MM.1S (cell line): ENCODE data around the gene EAPP.

Experiments
- DNase-seq: peaks from one replicate; pipeline ENCODE4 v3.0.0-alpha.2; 2015
- H2AFZ ChIP-seq: fragments of 300-600 bp; sonication (generic); 2 replicates; pipeline ENCODE4 v1.6.0; 2016; ENCODE audit warnings: antibody characterized with exemption, low read length
- H3F3A ChIP-seq: fragments of 300-600 bp; sonication (generic); 2 replicates; pipeline ENCODE4 v1.6.1; 2016; ENCODE audit warnings: mild to moderate bottlenecking, antibody characterized with exemption, low read length, moderate library complexity, mixed read lengths; ENCODE audit not compliant: insufficient read depth
- H3K27ac ChIP-seq: fragments of 300-600 bp; sonication (generic); 2 replicates; pipeline ENCODE4 v1.5.1; 2016; ENCODE audit warnings: mild to moderate bottlenecking, low read length
- H3K27me3 ChIP-seq: fragments of 300-600 bp; sonication (generic); replicated peaks from 2 replicates; pipeline ENCODE4 v1.6.0; 2016; ENCODE audit warnings: low read length; ENCODE audit not compliant: insufficient read depth
- H3K36me3 ChIP-seq: fragments of 300-600 bp; sonication (generic); replicated peaks from 2 replicates; pipeline ENCODE4 v1.6.1; 2016; ENCODE audit warnings: mild to moderate bottlenecking, low read length, mixed read lengths; ENCODE audit not compliant: insufficient read depth
- H3K4me1 ChIP-seq: fragments of 300-600 bp; sonication (generic); 2 replicates; pipeline ENCODE4 v1.6.1; 2016; ENCODE audit warnings: low read length, mixed read lengths
- H3K4me2 ChIP-seq: fragments of 300-600 bp; sonication (generic); 2 replicates; pipeline ENCODE4 v1.6.0; 2016; ENCODE audit warnings: low read depth, low read length
- H3K4me3 ChIP-seq: fragments of 300-600 bp; sonication (generic); 2 replicates; pipeline ENCODE4 v1.5.1; 2016; ENCODE audit warnings: low read length, mixed read lengths
- H3K79me2 ChIP-seq: fragments of 300-600 bp; sonication (generic); 2 replicates; pipeline ENCODE4 v1.6.1; 2016; ENCODE audit warnings: mixed run types, low read length, mixed read lengths
- H3K9ac ChIP-seq: fragments of 300-600 bp; sonication (generic); 2 replicates; pipeline ENCODE4 v1.6.1; 2016; ENCODE audit warnings: low read length, mixed read lengths
- H3K9me2 ChIP-seq: fragments of 300-600 bp; sonication (generic); replicated peaks from 2 replicates; pipeline ENCODE4 v1.6.1; 2016; ENCODE audit warnings: mild to moderate bottlenecking, low read length, mixed read lengths; ENCODE audit not compliant: insufficient read depth
- H3K9me3 ChIP-seq: fragments of 300-600 bp; sonication (generic); replicated peaks from 2 replicates; pipeline ENCODE4 v1.6.1; 2016; ENCODE audit warnings: mild to moderate bottlenecking, low read length, mixed read lengths; ENCODE audit not compliant: insufficient read depth
- H4K20me1 ChIP-seq: fragments of 300-600 bp; sonication (generic); 2 replicates; pipeline ENCODE4 v1.6.1; 2016; ENCODE audit warnings: mild to moderate bottlenecking, low read length, moderate library complexity, mixed read lengths; ENCODE audit not compliant: insufficient read depth
- CTCF ChIP-seq: fragments of 300-600 bp; sonication (generic); IDR thresholded peaks from 2 replicates; pipeline ENCODE4 v1.5.1; 2016; ENCODE audit warnings: antibody characterized with exemption, low read length, mixed read lengths
- EZH2 ChIP-seq: fragments of 300-600 bp; sonication (generic); optimal IDR thresholded peaks from 2 replicates; pipeline ENCODE3; 2017; ENCODE audit warnings: low read depth, mild to moderate bottlenecking, antibody characterized with exemption, low read length, mixed read lengths
- EZH2phosphoT487 ChIP-seq: fragments of 300-600 bp; sonication (generic); IDR thresholded peaks from 2 replicates; pipeline ENCODE4 v1.6.1; 2018; ENCODE audit warnings: antibody characterized with exemption, low read length

The EAPP gene

GRCh38 chr14:34539407-34540180, at the start of gene EAPP:
EAPP (minus strand) TSS chr14:34539701; CDS start chr14:34539628, 73 bp downstream.
- peak within 1 kb of the TSS; percentile 69 for H2AFZ ChIP-seq

GRCh38 chr14:34583525-34583924, 44.0 kb upstream of the EAPP start:
- Histone ChIP-seq H3K27me3 (no peaks in the 10 kb centered on the region), H3K79me2 (no peaks in the 10 kb centered on the region), H3K4me3 (no peak overlapping the region), H3F3A (no peaks in the 10 kb centered on the region), H3K9me3 (no peaks in the 10 kb centered on the region), H3K27ac (no peak overlapping the region), H3K4me1 (no peaks in the 10 kb centered on the region), H4K20me1 (no peaks in the 10 kb centered on the region), H3K9me2 (no peaks in the 10 kb centered on the region), H3K9ac (no peak overlapping the region), H2AFZ (no peak overlapping the region), H3K4me2 (no peak overlapping the region), H3K36me3 (no peaks in the 10 kb centered on the region)
- no peak for DNase-seq
- no peak for TF ChIP-seq EZH2
- no peak for TF ChIP-seq EZH2phosphoT487
- no peak for TF ChIP-seq CTCF

More at GRCh38 chr14:34539407-34540180, at the start of gene EAPP:
- peak; percentile 89 for DNase-seq
- TF ChIP-seq EZH2phosphoT487 (no peak), CTCF (no peak), EZH2 (no peak)
- Histone ChIP-seq H3K9ac (peak within 1 kb of the TSS; percentile 97), H3K79me2 (peaks cover 24% of the 10 kb centered on the region), H3K36me3 (no peaks in the 10 kb centered on the region), H3K4me2 (peak within 1 kb of the TSS; percentile 72), H3K4me3 (peak within 1 kb of the TSS; percentile 95), H3K9me3 (no peaks in the 10 kb centered on the region), H3F3A (no peaks in the 10 kb centered on the region), H3K27me3 (no peaks in the 10 kb centered on the region), H3K27ac (peak within 1 kb of the TSS; percentile 75; the same call in 1 of the 2 replicates), H3K4me1 (0 out of 2 replicates have a peak, but pooled peaks cover 4% of the 10 kb centered on the region), H3K9me2 (no peaks in the 10 kb centered on the region), H4K20me1 (no peaks in the 10 kb centered on the region)

- no peak for DNase-seq
- Histone ChIP-seq H3K36me3 (no peaks in the 10 kb centered on the region), H3K9me3 (no peaks in the 10 kb centered on the region)
Measured at GRCh38 chr14:34582117-34582680, 42.7 kb upstream of the EAPP start.

More at GRCh38 chr14:34582117-34582680, 42.7 kb upstream of the EAPP start:
- Histone ChIP-seq H2AFZ (no peak overlapping the region), H3K4me2 (no peak overlapping the region), H3K27me3 (no peaks in the 10 kb centered on the region), H3K79me2 (no peaks in the 10 kb centered on the region), H3K4me1 (no peaks in the 10 kb centered on the region), H4K20me1 (no peaks in the 10 kb centered on the region), H3K9me2 (no peaks in the 10 kb centered on the region), H3K27ac (no peak overlapping the region), H3K4me3 (no peak overlapping the region), H3F3A (no peaks in the 10 kb centered on the region), H3K9ac (no peak overlapping the region)
- TF ChIP-seq EZH2phosphoT487 (no peak), EZH2 (no peak), CTCF (no peak)
